Ramos (cell line): ENCODE data around the gene CABP1.
"Not testable (repeated sequence)": the region's sequence is repeated elsewhere in the genome, so short reads cannot be mapped to it uniquely, and the experiment has no call there.

Experiments used
- in situ Hi-C: fragments of 300-500 bp; cut with MboI; formaldehyde crosslinking; loops from one replicate; pipeline ENCODE4 v1.14.3; 2022; ENCODE audit warnings: low sequenced_read_pairs; ENCODE audit not compliant: unreplicated experiment

CABP1 gene

GRCh38 chr12:120661432-120661831 lies 21.0 kb downstream of the CABP1 start:
- in situ Hi-C loops = no loop called here

GRCh38 chr12:120662879-120663278 lies 22.5 kb downstream of the CABP1 start:
- in situ Hi-C loops = no loop called here

- in situ Hi-C loops = no loop called here
These were observed 23.3 kb downstream of the CABP1 start for GRCh38 chr12:120663741-120664140.

GRCh38 chr12:120666571-120667390 lies 26.4 kb downstream of the CABP1 start:
- in situ Hi-C loops = no loop called here

GRCh38 chr12:120668091-120668867 lies 27.9 kb downstream of the CABP1 start:
- in situ Hi-C loops = no loop called here

GRCh38 chr12:120668868-120669840 lies 28.7 kb downstream of the CABP1 start:
- in situ Hi-C loops = no loop called here

GRCh38 chr12:120670237-120670636 lies 29.8 kb downstream of the CABP1 start:
- in situ Hi-C loops = not testable (repeated sequence)

GRCh38 chr12:120670667-120671066 lies 30.2 kb downstream of the CABP1 start:
- in situ Hi-C loops = no loop called here

- in situ Hi-C loops = no loop called here
These were observed 33.7 kb downstream of the CABP1 start for GRCh38 chr12:120674097-120674636.

- in situ Hi-C loops = no loop called here
These were observed 37.5 kb downstream of the CABP1 start for GRCh38 chr12:120677765-120678473.

- in situ Hi-C loops = no loop called here
These were observed 38.1 kb downstream of the CABP1 start for GRCh38 chr12:120678572-120678971.

- in situ Hi-C loops = no loop called here
These were observed 39.8 kb downstream of the CABP1 start for GRCh38 chr12:120680165-120680738.

GRCh38 chr12:120684523-120684932 lies 44.1 kb downstream of the CABP1 start:
- in situ Hi-C loops = no loop called here

GRCh38 chr12:120685522-120685921 lies 45.1 kb downstream of the CABP1 start:
- in situ Hi-C loops = no loop called here

GRCh38 chr12:120686151-120686689 lies 45.8 kb downstream of the CABP1 start:
- in situ Hi-C loops = no loop called here

GRCh38 chr12:120686690-120687577 lies 46.5 kb downstream of the CABP1 start, which contains the start of gene MLEC:
Gene MLEC, plus strand, starts transcription at chr12:120687149. Its CDS starts 148 bp downstream, at chr12:120687297.
- in situ Hi-C loops = no loop called here

- in situ Hi-C loops = no loop called here
These were observed 47.3 kb downstream of the CABP1 start for GRCh38 chr12:120687578-120688289.
